Lung microvascular endothelial cell (primary cell): ENCODE results near the gene TIA1. TPM values are rescaled to one million over a fixed set of nuclear protein-coding genes. Genes with fewer than 3 reads are reported as not detected.

Experiments used
- DNase-seq, 2 donors: peaks; one replicate each; pipeline versions ENCODE4 v3.0.0 to v3.0.0-alpha.2; 2010; ENCODE audit warnings: low read depth in 2 of 2
- total RNA-seq: library from RNA; depleted of rRNA; stranded (reverse); fragments of >200 nt; gene quantifications from 2 replicates; pipeline ENCODE4 v1.2.1, GENCODE V29; 2014

Gene TIA1
- total RNA-seq, 1 donor from 2014 or later, result 87.5 TPM

DNA sequence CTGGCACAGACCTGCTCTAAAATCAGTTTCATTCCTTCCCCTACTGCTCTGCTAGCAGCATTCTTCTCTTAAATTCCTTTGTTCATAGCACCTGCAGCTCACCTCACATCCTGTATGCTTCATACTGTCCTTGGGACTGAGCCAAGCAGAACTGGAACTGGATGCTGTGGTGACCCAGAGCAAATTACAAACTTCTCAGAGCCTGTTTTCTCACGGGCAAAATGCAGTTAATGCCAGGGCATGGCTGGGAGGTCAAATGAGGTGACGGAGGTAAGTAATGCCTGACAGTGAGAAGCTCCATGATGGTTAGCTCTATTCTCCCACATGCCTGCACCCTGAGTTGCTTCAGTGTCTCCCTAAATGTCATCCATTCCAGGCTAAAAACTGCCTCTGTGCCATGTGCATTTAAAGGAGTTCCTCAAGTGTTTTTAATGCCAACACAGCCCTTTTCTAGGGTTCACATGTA lies 87.3 kb downstream of the TIA1 start:
- peak in 1 of 2 donors; percentile 68 for DNase-seq

DNA sequence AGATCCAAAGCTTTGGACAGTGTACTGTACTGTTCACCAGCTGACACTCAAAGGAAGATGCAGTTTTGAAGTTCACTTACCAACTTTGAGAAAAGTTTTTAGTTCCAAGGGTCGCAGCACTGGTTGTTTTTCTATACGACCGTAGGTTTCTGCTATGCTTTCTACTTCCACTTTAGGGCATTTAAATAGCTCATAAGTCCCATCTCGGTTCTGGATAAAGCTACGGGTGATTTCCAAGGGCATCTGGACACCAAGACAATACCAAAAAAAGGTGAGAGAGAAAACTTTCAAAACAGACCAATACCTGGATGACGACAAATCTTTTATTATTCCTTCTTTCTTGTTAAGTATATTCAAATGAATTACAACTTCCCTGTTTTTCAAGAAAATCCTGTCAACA lies 87.9 kb downstream of the TIA1 start:
- DNase-seq, result no peak

Other genes starting within 250 kb of the TIA1 start
- 34.9 and 40.3 TPM in 2 replicates for gene PCBP1, start 161.2 kb downstream of the TIA1 start, total RNA-seq
- gene C2orf42, start 57.6 kb downstream of the TIA1 start, total RNA-seq, result 7.2 and 15.5 TPM in 2 replicates
- 22.2 and 28.6 TPM in 2 replicates for gene PCYOX1, start 9.5 kb upstream of the TIA1 start, total RNA-seq
- gene SNRPG, start 45.1 kb upstream of the TIA1 start, total RNA-seq, result 141 and 197 TPM in 2 replicates
- gene FAM136A, start 53.4 kb upstream of the TIA1 start, total RNA-seq, result 10.7 and 20.3 TPM in 2 replicates